ENCODE results near the gene TTLL1.
"Not testable (repeated sequence)": the region's sequence is repeated elsewhere in the genome, so short reads cannot be mapped to it uniquely, and the experiment has no call there.

TTLL1 gene

DNA sequence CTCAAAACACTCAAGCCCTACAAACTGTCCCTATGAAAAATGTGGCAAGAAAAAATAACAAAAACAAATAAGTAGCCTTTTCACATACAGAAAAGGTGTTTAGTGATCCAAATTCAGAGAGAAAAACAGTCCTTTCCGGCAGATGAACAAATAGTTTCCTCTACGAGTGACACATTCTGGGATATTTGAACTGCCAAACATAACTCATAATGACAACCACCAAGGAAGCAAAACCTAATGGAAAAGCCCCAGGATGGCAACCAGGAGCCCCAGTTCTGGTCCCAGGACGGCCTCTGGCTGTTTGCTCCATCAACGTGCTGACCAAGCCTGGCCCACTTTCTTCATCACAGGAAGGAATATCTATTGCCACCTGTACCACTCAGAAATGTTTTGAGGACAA is 80.3 kb downstream of the TTLL1 start:
- no peak for DNase-seq

- no peak for DNase-seq
These were observed 80.7 kb downstream of the TTLL1 start for GRCh38 chr22:43008509-43008908.

DNA sequence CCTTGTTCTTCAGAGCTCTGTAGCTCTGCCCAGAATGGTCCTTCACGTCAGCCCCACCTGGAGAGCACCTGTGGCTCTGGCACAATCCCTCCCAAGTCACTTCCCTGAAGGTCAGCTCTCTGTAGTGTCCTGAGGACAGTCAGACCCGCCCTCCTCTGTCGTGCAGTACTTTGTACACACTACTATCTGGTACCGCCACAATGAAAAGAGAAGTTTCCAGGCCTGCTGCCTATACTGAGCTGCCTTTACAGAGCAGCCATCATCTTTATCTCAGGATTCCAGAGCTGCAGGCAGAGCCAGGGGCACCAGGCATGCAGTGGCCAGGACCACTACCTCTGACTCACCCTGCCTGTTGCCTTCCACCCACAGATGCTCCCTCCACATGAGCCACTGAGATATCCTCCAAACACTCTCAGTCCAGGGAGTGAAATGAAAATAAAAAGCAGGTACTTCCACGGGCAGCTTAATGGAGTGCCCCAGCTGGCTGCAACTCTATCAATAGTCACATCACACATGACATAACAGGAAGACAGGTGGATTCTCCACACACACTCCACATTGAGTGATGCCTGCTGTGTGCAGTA is 81.6 kb downstream of the TTLL1 start:
- no peak for DNase-seq

DNA sequence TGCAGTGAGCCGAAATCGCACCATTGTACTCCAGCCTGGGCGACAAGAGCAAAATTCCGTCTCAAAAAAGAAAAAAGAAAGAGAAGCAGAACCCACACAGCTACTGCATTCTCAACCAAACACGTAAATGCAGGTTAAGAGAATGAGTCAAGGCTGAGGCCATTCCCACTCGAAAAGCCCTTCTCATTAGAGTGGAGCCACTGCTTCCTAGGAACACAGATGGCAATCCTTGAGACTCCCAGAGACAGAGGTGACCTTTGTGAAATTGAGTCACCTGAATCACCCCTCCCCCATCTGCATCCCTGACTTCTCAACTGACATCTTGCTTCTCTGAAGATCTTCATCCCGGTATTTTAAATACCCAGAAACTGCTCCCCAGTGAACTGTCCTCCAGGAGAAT is 82.4 kb downstream of the TTLL1 start:
- no peak for DNase-seq

GRCh38 chr22:43006016-43006505 is 83.1 kb downstream of the TTLL1 start:
- DNase-seq, result no peak

DNA sequence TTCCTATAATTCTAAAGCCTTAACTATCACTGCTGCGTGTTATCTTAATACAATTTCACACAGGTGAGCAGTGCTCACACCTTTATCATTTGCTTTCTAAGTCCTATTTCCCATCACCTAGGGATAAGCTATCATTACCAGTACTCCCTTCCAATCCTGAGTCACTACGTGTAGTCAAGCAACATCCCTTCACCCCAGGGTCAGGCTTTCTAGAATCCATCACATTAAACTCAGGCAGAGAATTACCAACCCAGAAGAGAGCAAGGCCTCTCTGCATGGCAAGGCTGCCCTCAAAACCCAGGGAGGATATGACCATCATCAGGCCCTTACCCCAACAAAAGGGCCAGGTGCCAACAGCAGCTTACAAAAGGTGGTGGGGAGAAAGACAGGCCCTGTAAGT is 84.1 kb downstream of the TTLL1 start:
- DNase-seq, result no peak

DNA sequence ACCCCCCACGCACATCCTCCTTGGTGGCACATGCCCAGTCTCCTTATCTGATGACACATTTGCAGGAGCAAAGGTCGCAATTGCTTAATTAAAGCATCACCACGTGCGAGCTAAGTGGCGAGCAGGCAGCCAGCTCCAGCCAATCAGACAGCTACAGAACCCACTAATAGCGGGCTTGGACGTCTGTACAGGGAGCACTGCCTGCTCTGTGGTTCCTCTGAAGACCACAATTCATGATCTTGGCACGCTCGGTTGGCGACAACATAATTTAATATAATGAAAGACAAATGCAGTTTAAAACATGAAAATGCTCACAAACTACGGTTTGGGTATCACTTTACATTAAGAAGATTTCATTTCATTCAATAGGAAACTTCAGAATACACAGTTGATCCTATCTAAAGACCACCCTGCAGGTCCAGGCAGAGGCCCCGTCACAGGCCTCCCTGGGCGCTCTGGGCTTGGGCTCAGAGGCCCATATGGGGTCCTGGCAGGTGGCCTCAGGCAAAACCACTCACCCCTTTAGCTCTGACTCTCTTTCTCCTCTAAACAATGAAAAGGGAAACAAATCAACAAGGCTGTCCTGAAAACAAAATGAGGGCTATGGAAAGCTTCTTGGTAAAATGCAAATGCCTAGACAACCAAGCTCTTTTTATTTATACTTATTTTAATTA is 84.7 kb downstream of the TTLL1 start:
- DNase-seq, result no peak

- no peak for DNase-seq
These were observed 87.0 kb downstream of the TTLL1 start for GRCh38 chr22:43002202-43002586.

DNA sequence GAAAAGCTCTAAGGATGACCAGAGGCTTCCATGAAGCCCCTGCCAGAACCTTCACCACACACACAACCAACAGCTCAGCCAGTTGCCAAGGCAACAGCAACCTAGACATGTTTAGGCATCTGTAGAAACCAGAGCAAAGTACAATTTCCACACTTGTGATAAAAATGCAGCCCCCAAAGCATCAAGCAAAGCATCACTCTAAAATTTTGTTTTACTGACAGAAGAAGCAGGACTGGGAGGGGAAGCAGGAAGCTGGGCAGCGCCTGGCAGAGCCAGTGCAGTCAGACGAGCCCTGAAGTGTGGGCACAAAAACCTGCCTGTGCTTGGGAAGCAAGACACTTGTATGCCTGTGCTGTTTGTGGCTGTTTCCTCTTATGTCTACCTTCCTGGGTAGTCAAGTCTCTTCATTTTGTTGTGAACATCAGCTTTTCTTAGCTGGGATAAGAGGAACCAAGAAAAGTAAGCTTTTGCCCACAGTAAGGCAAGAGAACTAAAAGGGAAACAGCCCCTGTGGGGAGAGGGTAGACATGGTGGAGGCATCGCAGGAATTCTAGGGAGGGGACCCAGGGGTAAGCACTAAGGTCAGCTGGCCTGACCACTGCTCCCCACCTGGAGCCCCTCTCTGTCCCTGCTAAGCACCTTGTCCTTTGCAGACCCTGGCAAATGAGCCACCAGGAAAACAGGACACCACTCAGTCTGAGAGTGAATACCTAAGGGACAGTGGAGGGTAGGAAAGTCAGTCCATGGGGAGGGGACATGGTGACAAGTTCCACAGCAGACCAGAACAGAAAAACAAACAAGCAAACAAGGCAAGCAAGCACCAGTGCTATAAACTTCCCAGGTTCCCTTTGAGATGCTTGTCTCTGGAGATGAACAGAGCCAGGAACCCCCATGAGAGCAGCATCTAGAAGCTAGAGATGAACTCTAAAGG is 87.7 kb downstream of the TTLL1 start:
- no peak for DNase-seq

DNA sequence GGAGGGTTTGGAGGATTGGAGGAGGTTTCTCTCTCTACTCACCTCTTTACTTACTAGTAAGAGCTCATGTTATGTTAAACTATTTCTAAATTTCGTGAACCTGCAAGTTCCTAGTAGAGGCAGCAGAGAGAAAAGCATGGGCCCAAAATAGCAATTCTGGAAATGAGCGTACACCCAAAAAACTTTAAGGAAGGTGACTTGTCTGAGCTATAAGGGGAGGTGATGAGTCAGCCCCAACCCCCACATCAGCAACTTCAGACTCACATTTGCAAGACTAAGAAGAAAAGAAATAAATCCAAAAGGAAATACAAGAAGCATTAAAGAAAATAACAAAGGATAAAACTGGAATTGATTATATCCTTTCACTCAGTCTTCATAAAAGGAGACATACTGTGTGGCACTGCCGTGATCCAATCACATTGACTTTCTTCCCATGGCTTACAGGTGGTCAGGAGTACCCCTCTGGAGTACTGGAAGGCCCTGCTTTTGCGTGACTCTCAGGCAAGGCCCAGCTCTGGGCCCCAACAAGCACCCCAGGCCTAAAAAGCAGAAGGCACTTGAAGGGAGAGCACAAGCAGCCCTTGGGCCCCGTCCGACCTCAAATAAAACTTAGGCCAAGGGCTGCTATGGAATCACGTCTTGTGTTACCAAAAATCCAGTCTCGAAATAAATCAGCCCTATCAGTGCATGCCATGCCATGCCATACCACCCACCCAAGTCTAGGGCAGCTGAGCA is 88.6 kb downstream of the TTLL1 start:
- no peak for DNase-seq

DNA sequence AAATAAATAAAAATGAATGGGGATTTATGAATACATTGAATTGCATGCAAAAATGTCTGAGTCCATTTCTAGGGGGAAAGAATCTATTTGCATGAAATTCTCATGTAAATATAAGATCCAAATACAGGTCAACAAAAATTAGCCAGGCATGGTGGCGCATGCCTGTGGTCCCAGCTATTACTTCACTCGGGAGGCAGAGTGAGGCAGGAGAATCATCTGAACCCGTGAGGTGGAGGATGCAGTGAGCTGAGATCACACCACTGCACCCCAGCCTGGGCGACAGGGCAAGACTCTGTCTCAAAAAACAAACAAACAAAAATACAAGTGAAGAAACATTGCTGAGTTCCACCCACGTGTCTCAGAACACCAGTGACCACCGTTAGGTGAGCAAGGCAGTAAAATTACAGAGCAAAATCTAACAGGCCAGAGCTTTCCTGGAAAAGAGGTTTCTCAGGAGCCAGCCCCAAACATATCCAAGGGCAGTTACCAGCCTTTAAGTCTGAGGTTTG is 91.6 kb downstream of the TTLL1 start:
- no peak for DNase-seq

- no peak for DNase-seq
These were observed 92.4 kb downstream of the TTLL1 start for GRCh38 chr22:42996646-42997365.

- DNase-seq, result not testable (repeated sequence)
These were observed 93.5 kb downstream of the TTLL1 start for GRCh38 chr22:42995654-42996053.

- DNase-seq, result no peak
These were observed 94.2 kb downstream of the TTLL1 start for GRCh38 chr22:42994917-42995562.

GRCh38 chr22:42994276-42994916 is 94.8 kb downstream of the TTLL1 start:
- no peak for DNase-seq

DNA sequence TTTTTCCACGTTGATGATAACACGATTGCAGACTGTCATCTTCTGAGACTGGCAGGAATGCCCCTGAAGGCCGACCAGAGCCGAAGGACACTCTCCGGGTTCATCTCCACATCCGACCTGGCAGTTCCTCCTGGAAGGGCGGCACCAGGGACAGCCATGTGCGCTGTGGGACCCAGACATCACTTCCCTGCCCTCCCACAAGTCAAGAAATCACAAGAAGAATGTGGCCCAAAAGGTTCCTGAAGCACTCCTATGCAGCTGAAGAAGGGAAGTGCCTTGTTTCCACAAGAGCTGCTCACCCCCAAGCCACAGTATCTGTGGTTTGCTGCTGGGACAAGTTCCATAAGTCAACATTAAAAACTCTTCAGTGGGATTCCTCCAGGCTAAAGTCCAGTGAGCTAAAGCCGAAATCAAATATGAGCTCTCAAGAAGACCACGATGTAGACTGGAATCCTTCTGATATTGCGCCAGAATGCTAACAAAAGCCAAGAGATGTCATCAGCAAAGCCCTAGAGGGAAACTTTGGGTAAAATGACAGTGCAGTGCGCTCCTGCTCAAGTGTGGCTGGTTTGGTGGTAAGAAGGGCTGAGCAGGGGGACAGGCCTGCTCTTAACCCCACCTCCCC is 95.4 kb downstream of the TTLL1 start:
- no peak for DNase-seq

GRCh38 chr22:42992886-42993479 is 96.2 kb downstream of the TTLL1 start:
- no peak for DNase-seq

- DNase-seq, result no peak
These were observed 97.1 kb downstream of the TTLL1 start for GRCh38 chr22:42992092-42992491.

DNA sequence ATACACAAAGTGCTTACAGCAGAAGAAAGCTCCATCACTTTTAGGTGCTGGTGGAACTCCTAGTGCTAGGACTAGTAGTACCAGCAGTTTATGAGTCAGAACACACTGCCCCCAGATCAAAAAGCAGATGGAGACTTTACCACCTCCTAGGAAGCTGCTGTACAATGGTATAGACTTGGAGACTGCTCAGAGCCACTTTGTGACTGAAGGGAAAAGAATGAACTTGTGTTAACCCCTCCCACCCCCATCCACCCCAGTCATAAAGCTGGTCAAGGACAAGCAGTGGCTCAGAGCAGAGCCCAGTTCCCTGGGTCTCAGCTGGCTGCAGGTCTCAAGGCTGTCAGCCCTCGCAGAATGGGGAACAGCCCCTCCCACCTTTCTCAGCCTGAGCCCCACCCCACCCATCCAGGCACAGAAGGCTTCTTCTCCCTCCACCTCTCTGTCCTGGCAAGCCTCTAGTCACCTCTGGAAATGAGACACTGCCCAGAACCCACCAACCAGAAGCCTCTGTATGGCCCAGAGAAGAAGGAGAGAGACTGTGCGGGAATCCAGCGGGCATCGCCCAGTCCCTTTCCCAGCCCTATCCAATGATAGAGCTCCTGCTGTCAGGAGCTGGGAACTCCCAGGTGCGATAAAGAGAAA is 98.1 kb downstream of the TTLL1 start:
- no peak for DNase-seq

All from activated CD4-positive, alpha-beta T cell treated with anti-CD3 and anti-CD28 coated beads, Interleukin-2, amount 50 U/mL, for 1 hour (primary cell).